Bone marrow (tissue), 2 donors: ENCODE data around the gene SETD9.

ENCODE experiments used
- DNase-seq, 2 donors: peaks; one replicate each; lab custom pipeline; 2025; lab: John Stamatoyannopoulos, UW

Gene SETD9

GRCh38 chr5:56934325-56934724, 24.9 kb downstream of the SETD9 start:
- DNase-seq, result no peak

DNA sequence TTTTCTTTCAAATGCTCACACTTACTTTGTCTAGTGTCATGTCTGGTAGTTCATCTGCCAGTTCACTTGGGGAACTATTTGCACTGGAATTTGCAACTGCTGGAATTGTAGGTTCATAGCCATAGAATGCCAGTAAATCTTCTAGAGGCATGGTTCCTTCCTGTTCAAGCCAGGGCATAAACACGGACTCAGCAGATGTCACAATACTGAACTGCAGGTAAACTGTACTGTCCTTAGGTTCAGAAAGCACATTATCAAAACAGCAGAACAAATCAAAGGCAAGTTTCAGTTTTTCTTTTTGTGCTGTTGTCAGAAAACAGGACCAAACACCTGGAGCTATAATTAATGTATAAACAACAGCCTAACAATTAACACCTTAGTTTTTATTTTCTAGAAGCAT, 29.5 kb downstream of the SETD9 start:
- DNase-seq, result no peak

DNA sequence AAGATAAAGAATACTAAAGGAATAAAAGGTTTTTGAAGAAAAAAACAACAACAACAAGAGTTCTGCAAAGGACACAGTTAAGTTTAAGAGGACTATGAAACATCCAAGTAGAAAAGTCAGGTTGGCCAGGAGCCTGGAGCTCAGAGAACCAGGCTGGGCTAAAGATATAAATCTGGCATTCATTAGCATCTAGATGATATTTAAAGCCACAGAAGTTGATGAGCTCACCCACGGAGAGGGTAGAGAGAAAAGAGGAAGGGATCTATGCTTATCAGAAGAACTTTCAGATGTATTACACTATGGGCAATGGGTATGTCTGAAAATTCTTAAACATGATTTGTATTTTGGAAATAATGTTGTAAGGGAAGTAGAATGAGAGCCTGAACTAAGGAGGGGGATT, 32.6 kb downstream of the SETD9 start:
- DNase-seq, result no peak

GRCh38 chr5:56947052-56947451, 37.7 kb downstream of the SETD9 start:
- no peak for DNase-seq

DNA sequence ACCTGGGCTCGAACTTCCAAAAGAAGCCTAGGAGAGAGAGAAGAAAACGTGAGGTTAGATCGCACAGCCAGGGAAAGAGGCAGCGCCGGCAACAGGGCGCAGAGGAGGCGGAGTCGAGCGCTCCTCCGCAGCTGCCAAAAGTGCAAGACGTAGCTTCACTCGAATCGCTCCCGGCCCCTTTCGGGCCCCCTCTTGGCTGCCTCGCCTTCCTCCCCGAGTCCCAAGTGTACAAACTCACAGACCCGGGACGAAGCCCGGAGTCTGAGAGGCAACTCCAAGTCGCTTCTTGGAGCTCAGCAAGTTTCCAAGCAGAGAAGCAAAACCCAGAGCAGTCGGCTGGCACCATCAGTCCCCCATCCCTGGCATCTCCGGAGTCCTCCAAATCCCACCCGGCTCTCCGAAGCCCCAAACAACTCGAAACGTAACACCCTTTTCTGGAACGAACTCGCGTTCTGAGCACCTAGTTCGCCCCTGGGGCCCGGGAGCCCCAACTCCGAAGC, 41.3 kb downstream of the SETD9 start:
- DNase-seq, result peak; percentile 30 to 32

DNA sequence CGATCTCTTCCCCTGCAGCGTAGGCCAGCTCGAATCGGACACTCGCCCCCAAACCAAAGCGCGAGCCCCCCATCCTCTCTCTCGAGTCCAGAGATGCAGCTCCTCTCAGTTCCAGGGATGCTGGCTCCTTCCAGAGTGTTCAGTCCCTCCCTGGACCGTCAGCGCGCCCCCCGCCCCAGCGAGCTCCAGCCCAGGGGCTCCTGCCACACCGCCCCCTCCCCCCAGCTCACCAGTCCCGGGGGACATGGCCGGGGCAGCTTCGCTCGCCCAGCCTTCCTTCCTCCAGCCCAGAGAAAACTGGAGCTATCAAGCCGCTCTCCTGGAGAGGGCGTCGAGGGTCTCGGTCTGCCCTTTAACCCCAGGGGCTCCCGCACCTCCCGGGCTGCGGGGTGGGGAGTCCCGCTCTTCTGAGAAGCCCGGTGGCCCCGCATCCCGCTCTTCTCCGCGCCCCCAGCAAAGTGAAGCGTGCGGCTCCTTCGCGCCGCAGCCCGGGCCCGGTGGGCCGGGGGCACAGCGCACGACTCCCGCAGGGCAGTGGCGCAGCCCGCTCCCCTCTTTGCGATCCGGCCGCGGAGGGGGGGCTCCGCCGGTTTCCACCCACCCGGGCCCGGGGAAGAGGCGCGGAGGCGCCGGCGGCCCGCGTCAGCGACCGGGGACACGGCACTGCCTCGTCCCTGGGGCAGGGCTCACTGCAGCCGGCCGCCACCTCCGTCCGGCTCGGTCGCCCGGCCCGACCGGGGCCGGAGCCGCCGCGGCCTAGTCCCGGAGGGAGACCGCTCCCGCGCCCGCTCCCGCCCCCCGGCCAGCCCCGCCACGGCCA, 41.9 kb downstream of the SETD9 start:
- DNase-seq, result peak in 1 of 2 donors; percentile 63

DNA sequence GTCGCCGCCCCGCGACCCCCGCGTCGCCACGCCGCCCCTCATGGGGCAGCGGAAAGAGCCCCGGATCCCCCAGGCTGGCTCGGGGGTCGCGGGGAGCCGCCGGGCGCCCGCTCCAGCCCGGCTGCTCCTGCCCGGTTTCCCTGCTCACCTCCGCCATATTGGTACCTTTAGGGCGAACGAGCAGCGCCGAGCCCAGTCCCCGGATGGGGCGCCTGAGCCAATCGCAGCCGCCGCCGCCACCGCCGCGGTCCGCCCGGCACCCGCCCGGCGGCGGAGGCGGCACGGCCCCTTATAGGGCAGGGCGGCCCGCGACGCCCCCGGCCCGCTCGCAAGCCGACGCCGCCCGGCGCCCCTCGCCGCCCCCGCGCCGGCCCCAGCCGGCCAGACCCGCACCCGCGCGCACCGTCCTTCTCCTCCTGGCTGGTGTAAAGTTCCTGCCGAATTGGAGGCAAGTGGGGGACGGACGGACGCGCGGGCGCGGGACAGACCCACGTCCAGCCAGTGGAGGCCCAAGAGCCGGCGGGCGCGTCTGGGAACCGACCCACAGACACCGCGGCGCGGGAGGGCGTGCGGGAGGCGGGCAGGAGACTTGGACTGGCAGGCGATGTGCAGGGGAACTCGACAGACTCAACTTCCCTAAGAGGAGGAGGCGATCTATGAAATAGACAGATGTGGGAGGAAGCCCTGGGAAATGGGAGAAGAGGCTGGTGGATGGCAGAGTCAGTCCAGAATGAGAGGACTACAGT, 42.7 kb downstream of the SETD9 start, which contains the start of gene MIER3:
TSS of gene MIER3 (minus strand) at position 178 of the 746 bp plus-strand sequence. CDS start at position 157, 21 bp downstream.
- peak; percentile 19 to 63 for DNase-seq

DNA sequence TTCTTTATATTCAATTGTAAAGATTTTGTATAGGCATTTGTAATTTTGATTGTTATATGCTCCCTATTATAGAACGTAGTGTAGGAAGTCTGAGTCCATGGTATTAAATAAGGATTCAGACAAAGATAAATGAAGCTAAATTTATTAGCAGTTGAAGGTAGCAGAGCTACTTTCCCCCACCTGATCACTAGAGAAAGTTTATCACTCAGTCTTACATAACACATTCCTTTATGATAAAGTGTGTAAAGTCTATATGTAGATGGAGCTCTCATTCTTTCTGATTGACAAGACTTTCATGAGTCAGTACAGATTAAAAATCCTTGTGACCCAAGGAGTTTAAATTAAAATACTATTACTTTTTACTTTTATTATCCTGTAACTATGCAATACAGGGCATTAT, 44.9 kb downstream of the SETD9 start:
- no peak for DNase-seq

- no peak for DNase-seq
These were observed 49.2 kb downstream of the SETD9 start for GRCh38 chr5:56958595-56958994.

DNA sequence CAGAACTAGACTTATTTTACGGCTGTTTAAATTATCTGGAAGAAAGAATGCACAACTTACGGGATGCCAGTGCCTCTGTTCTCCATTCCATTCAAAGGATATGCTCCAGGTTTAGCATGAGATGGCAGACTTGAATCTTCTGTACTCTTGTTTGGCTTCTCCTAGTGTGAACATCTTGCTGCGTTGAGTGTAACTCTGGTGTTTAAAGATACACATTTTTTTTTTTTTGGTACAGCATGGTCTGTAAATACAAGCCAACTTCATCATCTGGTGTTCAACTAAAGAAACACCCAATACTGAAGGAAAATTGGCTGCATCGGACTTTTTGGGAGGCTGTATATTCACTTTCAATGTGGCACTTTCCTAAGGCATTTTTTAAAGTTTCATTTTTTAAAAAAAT, 49.9 kb downstream of the SETD9 start:
- no peak for DNase-seq

DNA sequence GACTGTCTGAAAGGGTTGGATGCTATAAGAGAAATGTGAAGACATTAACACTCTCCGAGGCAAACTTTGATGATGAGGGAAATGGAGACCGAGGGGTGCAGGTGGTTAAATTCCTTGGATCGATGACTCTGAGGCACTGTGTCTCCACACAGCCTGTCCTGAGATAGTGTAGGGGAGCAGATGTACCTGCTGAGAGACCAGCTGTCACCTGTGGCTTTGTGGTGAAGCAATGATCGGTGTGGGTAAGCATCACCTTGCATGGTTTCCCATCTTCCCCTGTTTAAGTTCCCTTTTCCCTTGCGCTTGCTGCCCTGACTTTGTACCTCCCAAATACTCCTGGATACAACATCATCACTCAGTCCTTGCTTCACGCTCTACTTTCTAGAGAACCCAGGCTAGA, 52.4 kb downstream of the SETD9 start:
- no peak for DNase-seq

DNA sequence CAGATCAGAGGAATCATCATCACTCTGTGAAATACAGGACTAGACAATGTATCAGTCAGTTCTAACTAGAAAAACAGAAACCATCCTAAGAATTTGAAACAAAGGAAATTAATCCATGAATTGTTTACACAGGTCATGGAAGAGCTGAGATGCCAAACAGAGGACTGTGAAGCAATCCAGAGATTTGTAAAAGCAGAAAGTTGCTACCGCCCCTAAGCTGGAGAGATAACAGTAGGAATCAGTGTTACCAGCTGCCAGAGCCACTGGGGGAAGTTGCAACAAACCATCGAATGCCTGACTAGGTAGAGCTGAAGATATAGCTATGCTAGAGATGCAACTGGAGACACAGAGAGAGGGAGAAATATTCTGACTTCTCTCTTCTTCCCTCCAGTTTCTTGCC, 52.9 kb downstream of the SETD9 start:
- no peak for DNase-seq

- no peak for DNase-seq
These were observed 53.9 kb downstream of the SETD9 start for GRCh38 chr5:56963246-56963645.

DNA sequence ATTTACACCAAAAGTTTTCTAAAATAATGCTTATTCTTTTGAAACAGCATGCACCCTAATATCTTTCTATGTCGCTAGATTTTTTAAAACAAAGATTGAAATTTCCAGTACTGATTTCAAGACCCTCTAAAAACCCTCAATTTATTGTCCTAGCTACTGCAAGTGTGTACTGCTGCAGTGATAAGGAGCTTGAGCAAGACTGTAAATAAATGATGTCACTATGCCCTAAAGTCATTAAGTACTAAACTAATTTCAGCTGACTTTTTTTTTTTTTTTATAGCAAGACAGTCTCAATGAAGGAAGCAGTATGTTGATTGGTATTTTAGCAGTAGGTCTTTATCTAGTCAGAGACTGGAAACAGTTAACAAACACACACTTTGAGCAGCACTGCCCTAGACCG, 54.8 kb downstream of the SETD9 start:
- DNase-seq, result no peak
